GM12872 (cell line): ENCODE data around the gene MAP2K5.

Experiments
- CTCF ChIP-seq: IDR thresholded peaks from 3 replicates; pipeline ENCODE4 v1.5.1; 2011; ENCODE audit warnings: low read depth, mild to moderate bottlenecking, low read length, moderate library complexity; ENCODE audit not compliant: insufficient read depth

The MAP2K5 gene

GRCh38 chr15:67788986-67789385 is 246.5 kb downstream of the MAP2K5 start:
- no peak for TF ChIP-seq CTCF

- TF ChIP-seq CTCF, result no peak
These were observed 248.3 kb downstream of the MAP2K5 start for GRCh38 chr15:67790610-67791319.

GRCh38 chr15:67792250-67792942 is 249.9 kb downstream of the MAP2K5 start:
- TF ChIP-seq CTCF, result no peak

GRCh38 chr15:67794832-67795574 is 252.5 kb downstream of the MAP2K5 start:
- no peak for TF ChIP-seq CTCF

- no peak for TF ChIP-seq CTCF
These were observed 254.0 kb downstream of the MAP2K5 start for GRCh38 chr15:67796196-67797127.

- no peak for TF ChIP-seq CTCF
These were observed 257.3 kb downstream of the MAP2K5 start for GRCh38 chr15:67799801-67800205.

- no peak for TF ChIP-seq CTCF
These were observed 258.6 kb downstream of the MAP2K5 start for GRCh38 chr15:67801142-67801541.
